Heart left ventricle (tissue), 16 donors: ENCODE results near the gene CNTLN. TPM values are rescaled to one million over a fixed set of nuclear protein-coding genes. Genes with fewer than 3 reads are reported as not detected.

Experiments used
- ATAC-seq, 4 donors: fragments of 200-7000 bp; cut with Tn5 transposase; one replicate each; pipeline ENCODE4 v1.9.1; 2020 to 2022; ENCODE audit warnings: moderate library complexity in 4 of 4, mild to moderate bottlenecking in 3 of 4, moderate number of reproducible peaks in 1 of 4
- DNase-seq, 5 donors: peaks; one replicate each; pipeline ENCODE4 v3.0.0-alpha.2; 2020
- H3K27ac ChIP-seq, 12 donors: fragments of 200-600 bp; sonication (generic) in 4 of 12; one replicate each; pipeline versions ENCODE4 v1.5.0 to v1.8.0; 2016 to 2022; ENCODE audit warnings: mild to moderate bottlenecking in 2 of 12
- H3K27me3 ChIP-seq, 9 donors: fragments of 200-600 bp; sonication (generic) in 2 of 9; one replicate each; pipeline versions ENCODE4 v1.5.1 to v1.8.0; 2016 to 2022; ENCODE audit warnings: mild to moderate bottlenecking in 3 of 9
- H3K36me3 ChIP-seq, 9 donors: fragments of 200-600 bp; sonication (generic) in 2 of 9; one replicate each; pipeline versions ENCODE4 v1.5.0 to v1.8.0; 2018 to 2022; ENCODE audit warnings: mild to moderate bottlenecking in 2 of 9
- H3K4me1 ChIP-seq, 12 donors: fragments of 200-600 bp; sonication (generic) in 4 of 12; one replicate each; pipeline versions ENCODE4 v1.5.0 to v1.8.0; 2016 to 2022; ENCODE audit warnings: mild to moderate bottlenecking in 3 of 12
- H3K4me3 ChIP-seq, 12 donors: fragments of 200-600 bp; sonication (generic) in 4 of 12; one replicate each; pipeline versions ENCODE4 v1.5.0 to v1.8.0; 2017 to 2022; ENCODE audit warnings: mild to moderate bottlenecking in 9 of 12, moderate library complexity in 4 of 12
- H3K9me3 ChIP-seq, 12 donors: fragments of 200-600 bp; sonication (generic) in 4 of 12; one replicate each; pipeline versions ENCODE4 v1.5.0 to v1.8.0; 2016 to 2022; ENCODE audit warnings: mild to moderate bottlenecking in 1 of 12
- CTCF ChIP-seq, 12 donors: fragments of 200-600 bp; sonication (generic) in 4 of 12; IDR thresholded peaks; one replicate each; pipeline versions ENCODE4 v1.5.0 to v1.8.0; 2018 to 2022; ENCODE audit warnings: antibody characterized with exemption in 12 of 12, mild to moderate bottlenecking in 5 of 12
- POLR2A ChIP-seq, 2 donors: fragments of 450-650 bp; IDR thresholded peaks; one replicate each; pipeline ENCODE4 v1.6.1; 2017; ENCODE audit warnings: antibody characterized with exemption in 2 of 2, mild to moderate bottlenecking in 2 of 2, moderate library complexity in 2 of 2
- WGBS, 4 donors: extraction: QIAGEN DNeasy Blood & Tissue Kit in 2 of 4; methylation state at CpG; one replicate each; pipeline versions ENCODE4 v1.1.5 to v1.1.7; 2013 to 2018; 5-methylcytosine and 5-hydroxymethylcytosine counted together
- intact Hi-C, 10 donors: fragments of 100-400 bp; cut with DNase I; formaldehyde crosslinking; loops; one replicate each; pipeline versions ENCODE4 v1.11.1 to v1.14.2; 2022
- polyA plus RNA-seq, 2 donors: library from polyadenylated mRNA; stranded (reverse); fragments of 200-250 nt; gene quantifications; one replicate each; pipeline ENCODE4 v1.2.3, GENCODE V29; 2013
- total RNA-seq, 9 donors: library from RNA; depleted of rRNA in 2 of 9; stranded (reverse); fragments of >200 nt in 2 of 9; fragmentation: NEBNext Ultra II Directional in 3 of 9; extraction: Animal tissue kit (Norgen Biotek cat#: 25700) in 3 of 9; gene quantifications; one replicate each; pipeline versions ENCODE4 v1.1.0 to v1.2.4, GENCODE V29; 2016 to 2023
- donor health status: ischemic (EF 13 %, LVEDD 7.1; RV severe dilation, severe dysfunction).
- donor health status: healthy with polysubstance abuse.
- donor health status: DM: no; HTN: yes; CAD: no.
- donor health status: DM: no; HTN: no; CAD: no.
- donor health status: ischemic (EF 25% LVEDD 6.9; RV normal size, moderate dysfunction).
- donor health status: ischemic (EF 25% LVEDD 5.7; RV mildly dilated, moderate dysfunction).
- donor health status: healthy.
- donor health status: DM: yes; HTN: yes; CAD: no.
- donor health status: ischemic (EF 35%, LVEDD 5.7; RV mildly dilated, moderate dysfunction).
- donor health status: nonischemic (EF 11% LVEDD 7.7; RV severe dilation, severe dysfunction).
- donor health status: DM: yes; HTN: yes; CAD: no.
- donor health status: PGD.
- donor health status: ischemic (EF 29% LVEDD 5.4; RV normal size, mild dysfunction).
- donor health status: nonischemic (EF 23%, LVEDD 6.1; RV moderate dilation, normal function).

The CNTLN gene
- total and polyA plus RNA-seq, 11 donors: 1.3 to 6.1 (median 2.7) TPM

GRCh38 chr9:17367035-17367434 is 232.2 kb downstream of the CNTLN start:
- DNase-seq: no peak
- no peak for ATAC-seq
- TF ChIP-seq POLR2A (IDR thresholded peaks at IDR 0.05): no peak
- no peak for TF ChIP-seq CTCF (IDR thresholded peaks at IDR 0.05)
- H3K27me3 ChIP-seq: no peaks in the 10 kb centered on the region
- no peaks in the 10 kb centered on the region for H3K4me1 ChIP-seq
- H3K36me3 ChIP-seq: peaks cover 0 to 21% (median 0%) of the 10 kb centered on the region in 9 donors
- H3K4me3 ChIP-seq: no peak overlapping the region
- intact Hi-C loops: no loop called here
- H3K27ac ChIP-seq: no peak overlapping the region
- WGBS, 4 donors: 90 to 99% (median 95%) methylated on average over 2 of the region's 2 CpGs
- H3K9me3 ChIP-seq: peaks cover 0 to 4% (median 0%) of the 10 kb centered on the region in 12 donors

DNA sequence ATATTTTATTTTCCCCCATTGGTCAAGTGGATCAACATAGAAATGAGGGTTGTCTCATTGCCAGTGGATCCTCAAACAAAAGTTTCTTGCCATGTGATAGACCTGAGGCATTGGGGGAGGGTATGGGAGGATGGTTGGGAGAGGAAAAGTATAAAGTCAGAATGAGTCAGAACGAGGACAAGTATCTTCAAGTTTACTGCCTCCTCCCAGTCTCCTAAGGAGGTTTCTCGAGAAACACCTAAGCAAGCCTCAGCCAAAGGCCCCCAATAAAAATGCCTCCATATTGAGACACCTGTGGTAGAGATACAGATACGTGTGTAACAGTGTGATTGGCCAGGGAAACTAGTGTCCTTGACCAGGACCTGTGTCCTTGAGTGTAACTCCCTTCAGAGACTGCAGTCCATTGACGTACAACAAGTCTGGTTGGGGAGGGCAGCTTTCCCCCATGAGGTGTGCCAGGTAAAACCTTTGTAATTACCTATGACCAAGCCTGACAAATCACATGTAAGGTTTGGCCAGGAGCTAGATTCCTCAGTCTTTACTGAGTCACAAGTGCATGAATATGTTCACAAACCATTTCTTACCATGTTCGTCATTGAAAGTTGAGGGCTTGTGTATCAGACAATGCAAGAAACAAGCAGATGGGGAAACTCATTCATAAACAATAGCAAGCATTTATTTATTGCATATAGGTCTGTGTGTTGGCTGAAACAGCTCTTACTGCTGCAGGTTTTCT is 245.5 kb downstream of the CNTLN start:
- no peaks in the 10 kb centered on the region for H3K36me3 ChIP-seq
- H3K4me3 ChIP-seq: no peak overlapping the region
- no peaks in the 10 kb centered on the region for H3K9me3 ChIP-seq
- H3K27ac ChIP-seq: no peak overlapping the region
- intact Hi-C loops: no loop called here
- no peak for DNase-seq
- TF ChIP-seq POLR2A (IDR thresholded peaks at IDR 0.05) (no peak), CTCF (IDR thresholded peaks at IDR 0.05) (no peak)
- WGBS, 4 donors: 94 to 100% (median 97%) methylated on average over 5 of the region's 5 CpGs
- no peak for ATAC-seq
- H3K4me1 ChIP-seq: no peaks in the 10 kb centered on the region
- H3K27me3 ChIP-seq: no peaks in the 10 kb centered on the region

DNA sequence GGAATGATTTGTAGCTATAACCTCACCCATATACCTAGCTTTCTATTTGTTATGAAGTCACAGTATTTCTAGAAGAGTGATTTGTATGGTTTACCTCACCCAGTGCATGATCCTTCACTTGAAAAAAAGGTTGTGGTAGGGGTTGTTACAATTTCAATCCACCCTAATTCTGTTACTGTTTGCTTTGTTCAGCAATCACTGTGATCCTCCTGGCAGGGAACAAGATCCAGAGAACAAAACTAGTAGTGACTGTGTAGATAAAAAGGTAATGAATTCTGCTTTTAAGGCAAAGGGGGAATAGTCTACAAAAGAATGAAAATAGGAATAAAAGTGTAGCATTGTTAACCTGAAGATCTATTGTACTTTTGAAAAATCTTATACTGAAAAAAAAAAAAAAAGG is 252.7 kb downstream of the CNTLN start:
- Histone ChIP-seq H3K4me3 (no peak overlapping the region), H3K4me1 (no peaks in the 10 kb centered on the region), H3K36me3 (no peaks in the 10 kb centered on the region), H3K9me3 (no peaks in the 10 kb centered on the region), H3K27me3 (no peaks in the 10 kb centered on the region), H3K27ac (no peak overlapping the region)
- no peak for DNase-seq
- no peak for ATAC-seq
- intact Hi-C loops: no loop called here
- no peak for TF ChIP-seq CTCF (IDR thresholded peaks at IDR 0.05)
- TF ChIP-seq POLR2A (IDR thresholded peaks at IDR 0.05): no peak

- 0 to 80% (median 40%) methylated on average over 1 of the region's 1 CpG for WGBS, 4 donors
- DNase-seq (no peak), ATAC-seq (no peak)
- H3K36me3 ChIP-seq: no peaks in the 10 kb centered on the region
- no peak overlapping the region for H3K27ac ChIP-seq
- no peaks in the 10 kb centered on the region for H3K4me1 ChIP-seq
- no peaks in the 10 kb centered on the region for H3K9me3 ChIP-seq
- no peak overlapping the region for H3K4me3 ChIP-seq
- intact Hi-C loops: no loop called here
- H3K27me3 ChIP-seq: no peaks in the 10 kb centered on the region
- TF ChIP-seq POLR2A (IDR thresholded peaks at IDR 0.05): no peak
- no peak for TF ChIP-seq CTCF (IDR thresholded peaks at IDR 0.05)
Measured at GRCh38 chr9:17389026-17389425, 254.2 kb downstream of the CNTLN start.
